Muscle layer of duodenum (tissue), 2 donors: ENCODE measurements around the gene TCF4.

Experiments used
- H3K27ac ChIP-seq: one replicate; pipeline ENCODE4 v1.7.0; 2013; ENCODE audit warnings: mild to moderate bottlenecking, low read length
- H3K27me3 ChIP-seq: one replicate; pipeline ENCODE4 v1.7.0; 2013; ENCODE audit warnings: low read depth, mild to moderate bottlenecking, control low read depth, low read length
- H3K36me3 ChIP-seq, 2 donors: one replicate each; pipeline ENCODE4 v1.7.0; 2013; ENCODE audit warnings: low read length in 2 of 2, control low read depth in 1 of 2, mild to moderate bottlenecking in 1 of 2; ENCODE audit not compliant: insufficient read depth in 2 of 2, control insufficient read depth in 1 of 2
- H3K4me1 ChIP-seq, 2 donors: one replicate each; pipeline ENCODE4 v1.7.0; 2013; ENCODE audit warnings: low read length in 2 of 2, mild to moderate bottlenecking in 2 of 2, control low read depth in 1 of 2, moderate library complexity in 1 of 2; ENCODE audit not compliant: insufficient read depth in 2 of 2, control insufficient read depth in 1 of 2
- H3K4me3 ChIP-seq, 2 donors: one replicate each; pipeline ENCODE4 v1.7.0; 2013; ENCODE audit warnings: low read length in 2 of 2, low read depth in 1 of 2, mild to moderate bottlenecking in 1 of 2
- H3K9me3 ChIP-seq, 2 donors: one replicate each; pipeline ENCODE4 v1.7.0; 2013; ENCODE audit warnings: low read length in 2 of 2, control low read depth in 1 of 2, mild to moderate bottlenecking in 1 of 2; ENCODE audit not compliant: control insufficient read depth in 1 of 2
- donor health status: healthy.

TCF4 gene

DNA sequence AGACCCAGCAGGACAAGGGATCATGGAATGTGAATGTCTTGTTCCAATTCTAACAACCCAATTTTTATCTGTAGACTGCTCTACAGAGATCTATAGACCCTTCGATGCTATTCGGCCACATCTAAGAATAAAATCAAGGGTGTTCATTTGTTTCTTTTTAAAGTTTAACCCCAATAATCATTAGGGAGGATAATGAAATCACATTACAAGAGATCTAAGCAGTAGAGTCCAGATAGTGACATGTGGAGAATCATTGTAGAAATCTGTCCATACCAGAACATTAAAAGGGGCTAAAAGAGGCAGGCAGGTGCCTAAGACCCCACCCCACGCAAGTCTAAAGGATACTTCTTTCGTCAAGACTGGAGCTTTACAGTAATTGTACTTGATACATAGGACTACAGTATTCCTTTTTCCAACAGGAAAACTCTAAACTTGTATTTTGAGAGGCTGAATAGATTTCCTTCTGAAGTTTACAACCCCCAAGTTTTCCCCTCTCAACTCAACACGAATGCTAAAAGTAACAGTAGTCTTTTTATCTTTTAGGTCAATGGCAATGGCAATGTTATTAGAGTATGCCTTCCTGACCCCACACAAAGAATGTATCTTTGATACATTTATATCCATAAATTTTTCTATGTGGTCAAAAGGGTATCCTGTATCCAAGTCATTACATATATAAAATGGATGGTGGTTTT, 183.7 kb downstream of the TCF4 start:
- peaks cover 0 to 17% of the 10 kb centered on the region in 2 donors for H3K4me1 ChIP-seq
- H3K27me3 ChIP-seq, result no peaks in the 10 kb centered on the region
- H3K9me3 ChIP-seq, result no peaks in the 10 kb centered on the region
- peak overlapping the region in 1 of 2 donors; percentile 50 for H3K4me3 ChIP-seq
- no peaks in the 10 kb centered on the region for H3K36me3 ChIP-seq
- H3K27ac ChIP-seq, result peak overlapping the region; percentile 62

DNA sequence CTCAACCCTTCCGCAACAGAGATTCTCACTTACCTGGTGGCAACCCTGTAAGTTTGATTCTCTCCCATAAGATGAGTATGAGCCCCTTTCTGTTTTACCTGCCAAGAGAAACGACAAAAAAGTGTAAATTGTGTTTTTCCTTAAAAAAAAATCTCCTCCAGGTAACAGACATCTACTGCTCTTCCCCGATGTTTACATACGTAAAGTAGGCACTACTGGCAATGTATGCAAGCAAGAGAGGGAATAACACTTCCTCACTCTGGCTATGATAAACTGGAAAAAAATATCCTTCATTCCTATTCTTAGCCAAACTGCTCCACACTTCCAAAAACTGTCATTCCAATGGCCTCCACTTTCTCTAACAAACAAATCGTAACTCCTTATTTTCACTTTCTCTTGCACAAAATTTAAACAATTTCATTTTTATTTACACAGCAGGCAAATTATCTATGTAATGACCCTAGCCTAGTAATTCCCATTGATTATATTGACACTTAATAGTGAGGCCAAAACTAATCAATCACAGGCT, 184.5 kb downstream of the TCF4 start:
- peaks cover 0 to 17% of the 10 kb centered on the region in 2 donors for H3K4me1 ChIP-seq
- no peaks in the 10 kb centered on the region for H3K27me3 ChIP-seq
- peak overlapping the region; percentile 50 to 59 for H3K4me3 ChIP-seq
- no peaks in the 10 kb centered on the region for H3K36me3 ChIP-seq
- H3K9me3 ChIP-seq, result no peaks in the 10 kb centered on the region
- peak overlapping the region; percentile 62 for H3K27ac ChIP-seq

DNA sequence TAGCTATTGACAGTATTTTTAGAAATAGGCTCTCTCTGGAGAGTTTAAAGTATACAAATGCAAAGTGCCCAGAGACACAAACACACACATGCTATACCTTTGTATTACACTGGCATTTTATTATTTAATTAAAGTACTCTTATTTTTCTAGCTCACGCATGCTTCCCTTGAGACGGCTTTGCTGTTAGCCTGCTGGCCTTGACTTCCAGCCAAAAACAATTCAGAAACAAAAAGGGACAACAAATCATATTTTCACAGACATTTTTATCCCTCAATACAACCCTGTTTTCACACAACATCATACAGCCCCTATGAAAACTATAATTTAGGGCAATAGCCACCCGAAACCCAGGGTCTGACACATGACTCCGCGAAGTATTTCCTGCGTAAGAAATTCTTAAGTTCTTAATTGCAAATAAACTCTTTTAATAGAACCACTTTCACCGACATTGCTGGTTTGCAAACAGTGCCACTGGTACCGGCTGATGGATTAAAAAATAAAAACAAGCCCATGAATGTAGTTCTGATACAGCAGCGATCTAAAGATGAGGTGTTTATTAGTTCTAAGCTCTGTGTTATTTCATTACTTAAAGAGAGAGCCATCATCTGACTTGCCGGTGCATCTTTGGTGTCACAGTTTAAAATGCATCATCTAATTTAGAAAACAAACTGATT, 185.1 kb downstream of the TCF4 start:
- Histone ChIP-seq H3K9me3 (no peaks in the 10 kb centered on the region), H3K27me3 (no peaks in the 10 kb centered on the region), H3K27ac (peak overlapping the region; percentile 62), H3K4me3 (peak overlapping the region; percentile 50 to 59), H3K36me3 (no peaks in the 10 kb centered on the region), H3K4me1 (peaks cover 0 to 17% of the 10 kb centered on the region in 2 donors)

DNA sequence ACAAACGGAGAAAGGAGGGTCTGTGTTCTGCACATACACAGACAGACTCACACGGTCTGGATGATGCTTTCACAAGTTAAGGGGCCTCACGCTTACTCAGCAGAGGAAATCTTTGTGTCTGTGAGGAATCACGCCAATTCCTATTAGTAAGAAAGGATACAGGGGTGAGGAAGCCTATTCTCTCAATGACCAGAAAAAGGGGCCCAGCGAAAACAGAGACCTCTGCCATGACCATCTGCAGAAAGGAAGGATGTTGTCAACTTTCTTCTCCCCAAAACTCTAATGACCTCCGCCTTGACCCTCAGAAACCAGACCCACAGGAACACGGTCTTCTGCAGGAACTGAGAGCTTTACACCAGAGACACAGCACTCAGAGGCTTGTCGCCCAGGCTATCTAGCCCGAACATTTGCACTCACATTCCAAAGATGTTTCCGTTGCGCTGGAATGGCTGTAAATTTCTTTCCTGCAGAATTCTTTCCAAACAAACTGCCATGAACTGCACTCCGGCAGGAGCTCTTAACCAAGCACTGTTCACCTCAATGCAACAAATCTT, 186.3 kb downstream of the TCF4 start:
- Histone ChIP-seq H3K4me3 (peak overlapping the region; percentile 52 to 59), H3K4me1 (peaks cover 0 to 17% of the 10 kb centered on the region in 2 donors), H3K9me3 (no peaks in the 10 kb centered on the region), H3K27me3 (no peaks in the 10 kb centered on the region), H3K27ac (peak overlapping the region; percentile 52), H3K36me3 (no peaks in the 10 kb centered on the region)

DNA sequence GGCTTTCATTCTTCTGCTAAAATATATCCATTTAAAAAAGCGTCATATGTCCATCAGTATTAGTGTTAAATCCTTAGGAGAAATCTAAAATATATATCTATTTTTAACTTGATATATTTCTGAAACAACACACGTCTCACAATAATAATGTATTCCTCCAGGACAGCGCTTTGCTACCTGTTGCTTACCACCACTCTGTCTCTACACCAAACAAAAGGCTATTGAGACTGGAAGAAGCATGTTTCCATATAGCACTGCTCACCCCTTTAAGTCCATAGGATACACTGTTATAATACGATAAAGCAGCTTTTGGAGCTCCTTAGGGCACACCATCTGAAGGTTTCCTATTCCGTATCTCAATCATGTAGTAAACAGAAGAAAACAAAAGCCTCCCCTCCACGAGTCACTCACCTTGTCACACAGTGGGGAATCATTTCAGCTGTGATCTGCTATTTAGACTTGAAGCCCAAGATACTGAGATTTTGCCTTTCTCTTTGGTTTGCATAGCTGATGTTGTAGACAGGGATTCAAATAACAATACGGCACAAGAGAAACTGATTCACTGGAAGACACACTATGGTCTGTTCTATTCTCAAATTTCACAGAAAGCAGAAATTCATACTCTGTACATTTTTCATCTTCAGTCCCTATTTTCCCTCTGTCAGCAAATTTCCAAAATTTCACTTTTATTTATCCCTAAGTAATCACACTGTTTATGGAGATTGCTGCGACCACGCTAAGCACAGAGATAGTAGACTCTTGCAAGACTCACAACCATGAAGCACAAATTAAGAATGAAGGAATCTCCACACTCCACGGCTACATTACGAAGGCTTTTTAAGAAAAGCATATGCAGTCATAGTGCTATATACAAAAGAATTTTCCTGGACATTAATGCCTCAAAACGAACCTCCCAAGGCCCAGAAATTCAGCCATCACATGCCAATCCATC, 187.1 kb downstream of the TCF4 start:
- Histone ChIP-seq H3K9me3 (no peaks in the 10 kb centered on the region), H3K36me3 (no peaks in the 10 kb centered on the region), H3K27ac (peak overlapping the region; percentile 52), H3K4me3 (peak overlapping the region; percentile 52 to 59), H3K4me1 (peaks cover 0 to 12% of the 10 kb centered on the region in 2 donors), H3K27me3 (no peaks in the 10 kb centered on the region)

DNA sequence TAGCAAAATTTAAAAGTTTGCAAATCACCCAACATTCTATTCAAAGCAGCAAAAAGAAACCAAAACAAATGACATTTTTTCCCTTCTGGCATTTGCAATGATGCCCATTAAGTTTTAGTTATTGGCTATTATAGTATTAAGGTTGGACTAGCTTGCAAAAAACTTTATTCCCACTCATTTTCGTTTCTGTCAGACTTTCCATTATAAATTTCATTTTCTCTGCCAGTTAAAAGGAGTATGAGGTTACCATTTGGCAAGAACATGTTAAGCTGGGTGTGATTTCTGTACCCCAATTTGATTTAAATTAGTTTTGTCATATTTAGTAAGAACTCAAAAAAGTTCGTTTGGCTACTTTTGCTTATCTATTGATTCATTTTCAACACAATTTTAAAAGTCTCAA, 187.9 kb downstream of the TCF4 start:
- H3K9me3 ChIP-seq, result no peaks in the 10 kb centered on the region
- no peaks in the 10 kb centered on the region for H3K36me3 ChIP-seq
- peaks cover 0 to 7% of the 10 kb centered on the region in 2 donors for H3K4me1 ChIP-seq
- H3K27me3 ChIP-seq, result no peaks in the 10 kb centered on the region
- peak overlapping the region; percentile 11 for H3K27ac ChIP-seq
- peak overlapping the region in 1 of 2 donors; percentile 32 for H3K4me3 ChIP-seq

DNA sequence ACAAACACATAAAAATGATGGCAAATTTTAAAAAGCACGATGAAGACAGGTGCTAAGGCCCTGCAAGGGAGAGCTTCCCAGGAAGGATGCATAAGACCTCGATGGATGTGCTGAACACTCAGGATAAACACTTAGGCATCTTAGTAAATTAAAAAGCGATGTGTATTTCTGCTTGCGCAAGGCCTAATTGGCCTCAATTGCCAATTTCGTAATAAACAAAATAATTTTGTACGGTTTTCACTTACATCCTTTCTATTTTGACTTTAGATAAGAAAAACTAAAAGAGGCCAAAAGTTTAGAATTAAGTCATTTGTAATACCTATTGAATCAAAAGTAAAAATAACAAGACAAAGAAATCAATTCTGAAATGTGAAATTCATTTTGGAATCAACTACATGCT, 189.1 kb downstream of the TCF4 start:
- Histone ChIP-seq H3K9me3 (no peaks in the 10 kb centered on the region), H3K4me1 (peaks cover 0 to 7% of the 10 kb centered on the region in 2 donors), H3K27ac (no peak overlapping the region), H3K27me3 (no peaks in the 10 kb centered on the region), H3K4me3 (no peak overlapping the region), H3K36me3 (no peaks in the 10 kb centered on the region)

DNA sequence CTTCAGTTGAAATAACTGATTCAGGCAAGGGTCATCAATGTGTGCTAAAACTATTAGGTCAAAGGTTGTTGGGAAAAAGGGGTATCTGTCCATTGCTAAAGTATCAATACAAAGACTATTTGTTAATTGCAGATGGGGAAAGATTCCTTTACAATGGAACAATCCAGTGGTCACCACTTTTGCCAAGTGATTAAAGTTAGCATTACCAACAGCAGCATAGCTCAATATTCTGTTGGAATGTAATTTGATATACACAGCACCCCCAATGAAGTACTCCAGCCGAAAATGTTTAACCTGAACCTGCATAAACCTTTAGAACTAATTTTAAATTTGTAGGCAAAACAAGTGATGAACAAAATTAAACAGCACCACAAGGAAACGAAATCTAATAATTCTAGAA, 191.0 kb downstream of the TCF4 start:
- Histone ChIP-seq H3K4me1 (no peaks in the 10 kb centered on the region), H3K36me3 (no peaks in the 10 kb centered on the region), H3K4me3 (no peak overlapping the region), H3K27ac (no peak overlapping the region), H3K9me3 (no peaks in the 10 kb centered on the region), H3K27me3 (no peaks in the 10 kb centered on the region)

DNA sequence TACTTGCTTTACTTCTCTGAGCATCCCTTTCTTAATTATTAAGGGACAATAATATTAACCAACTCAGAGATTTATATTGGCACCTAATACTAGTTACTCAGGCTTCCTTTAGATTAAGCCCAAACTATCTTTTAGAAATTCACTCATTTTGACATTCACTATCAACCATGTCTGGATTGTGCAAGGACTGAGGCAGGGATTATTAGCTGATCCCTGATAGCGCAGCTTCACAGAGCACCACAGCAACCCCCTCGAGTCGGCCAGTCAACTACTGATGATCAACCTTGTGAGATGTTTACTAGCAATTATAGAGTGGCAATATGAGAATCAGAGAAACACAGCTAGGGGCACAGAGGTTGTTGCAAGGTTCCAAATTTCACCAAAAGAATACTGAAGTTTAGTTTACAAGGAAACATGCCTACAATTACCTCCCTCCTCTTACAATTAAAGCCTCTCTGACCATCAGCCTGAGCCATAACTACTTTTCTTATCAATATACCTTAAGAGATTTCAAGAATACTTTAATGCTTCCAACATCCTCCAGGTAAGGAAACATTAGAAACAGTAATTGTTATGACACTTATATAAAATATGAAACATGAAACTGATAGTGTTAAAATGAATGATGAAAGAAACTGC, 191.6 kb downstream of the TCF4 start:
- Histone ChIP-seq H3K4me1 (no peaks in the 10 kb centered on the region), H3K27ac (peak overlapping the region; percentile 11), H3K36me3 (no peaks in the 10 kb centered on the region), H3K9me3 (no peaks in the 10 kb centered on the region), H3K27me3 (no peaks in the 10 kb centered on the region), H3K4me3 (no peak overlapping the region)

DNA sequence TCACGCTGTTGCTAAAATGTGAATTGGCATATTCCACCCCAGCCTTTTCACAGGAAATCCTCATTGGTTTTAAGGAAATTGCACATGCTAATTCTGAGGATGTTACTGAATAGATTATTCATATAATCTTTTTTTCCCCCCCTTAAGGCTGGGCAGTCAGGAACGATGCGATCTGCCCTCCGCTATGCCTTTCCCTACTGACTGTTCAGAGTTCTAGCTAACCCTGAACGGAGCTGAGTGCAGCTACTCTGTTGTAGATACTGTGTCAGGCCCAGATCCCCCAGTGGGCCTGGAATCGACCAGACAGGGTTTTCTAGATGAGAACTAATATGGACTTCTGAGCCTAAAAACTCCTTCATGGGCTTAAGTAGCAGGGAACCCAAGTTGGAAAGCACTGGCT, 192.2 kb downstream of the TCF4 start:
- peak overlapping the region; percentile 11 for H3K27ac ChIP-seq
- H3K9me3 ChIP-seq, result no peaks in the 10 kb centered on the region
- H3K36me3 ChIP-seq, result no peaks in the 10 kb centered on the region
- no peak overlapping the region for H3K4me3 ChIP-seq
- H3K27me3 ChIP-seq, result no peaks in the 10 kb centered on the region
- H3K4me1 ChIP-seq, result no peaks in the 10 kb centered on the region
